ENCODE measurements around the gene SARNP.
A peak's percentile ranks its signal among the peaks of the same experiment; 100 is the strongest.

SARNP gene

DNA sequence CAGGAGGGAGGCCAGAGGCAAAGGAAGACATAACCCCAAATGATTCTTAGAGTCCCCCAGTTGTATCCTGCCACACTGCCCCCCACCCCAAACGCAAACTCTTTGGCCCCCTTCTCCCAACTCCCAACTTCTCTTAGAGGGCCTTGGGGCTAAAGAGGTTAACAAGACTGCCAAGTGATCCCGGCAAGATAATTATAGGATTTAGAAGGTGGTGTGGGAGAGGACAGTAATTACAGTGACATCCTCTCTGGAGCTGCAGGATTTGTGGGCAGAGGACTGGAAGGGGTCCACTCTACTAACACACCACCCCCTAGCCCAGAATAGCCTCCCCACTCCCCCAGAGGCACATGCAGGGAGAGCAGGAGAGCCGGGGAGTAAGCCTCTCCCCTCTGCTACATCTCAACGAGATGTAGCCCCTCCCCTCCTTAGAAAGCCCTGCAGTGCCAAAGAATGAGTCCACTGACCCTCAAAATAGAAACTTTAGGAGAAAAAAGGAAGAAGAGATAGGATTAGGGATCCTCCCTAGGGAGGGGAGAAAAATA, 79.9 kb downstream of the SARNP start:
- Histone ChIP-seq H3K4me3 (ENCODE audit: low read length) (peak overlapping the region; percentile 79), H3K4me1 (ENCODE audit: control insufficient read depth, low read depth, low read length) (peaks cover 18% of the 10 kb centered on the region), H3K36me3 (ENCODE audit: control insufficient read depth, low read depth, low read length) (no peaks in the 10 kb centered on the region), H3K27ac (ENCODE audit: low read length) (peak overlapping the region; percentile 28), H3K9ac (ENCODE audit: low read length) (peak overlapping the region; percentile 56), H3K27me3 (ENCODE audit: control insufficient read depth, insufficient read depth, low read length) (no peaks in the 10 kb centered on the region), H3K9me3 (ENCODE audit: control insufficient read depth, low read depth, low read length) (no peaks in the 10 kb centered on the region)

DNA sequence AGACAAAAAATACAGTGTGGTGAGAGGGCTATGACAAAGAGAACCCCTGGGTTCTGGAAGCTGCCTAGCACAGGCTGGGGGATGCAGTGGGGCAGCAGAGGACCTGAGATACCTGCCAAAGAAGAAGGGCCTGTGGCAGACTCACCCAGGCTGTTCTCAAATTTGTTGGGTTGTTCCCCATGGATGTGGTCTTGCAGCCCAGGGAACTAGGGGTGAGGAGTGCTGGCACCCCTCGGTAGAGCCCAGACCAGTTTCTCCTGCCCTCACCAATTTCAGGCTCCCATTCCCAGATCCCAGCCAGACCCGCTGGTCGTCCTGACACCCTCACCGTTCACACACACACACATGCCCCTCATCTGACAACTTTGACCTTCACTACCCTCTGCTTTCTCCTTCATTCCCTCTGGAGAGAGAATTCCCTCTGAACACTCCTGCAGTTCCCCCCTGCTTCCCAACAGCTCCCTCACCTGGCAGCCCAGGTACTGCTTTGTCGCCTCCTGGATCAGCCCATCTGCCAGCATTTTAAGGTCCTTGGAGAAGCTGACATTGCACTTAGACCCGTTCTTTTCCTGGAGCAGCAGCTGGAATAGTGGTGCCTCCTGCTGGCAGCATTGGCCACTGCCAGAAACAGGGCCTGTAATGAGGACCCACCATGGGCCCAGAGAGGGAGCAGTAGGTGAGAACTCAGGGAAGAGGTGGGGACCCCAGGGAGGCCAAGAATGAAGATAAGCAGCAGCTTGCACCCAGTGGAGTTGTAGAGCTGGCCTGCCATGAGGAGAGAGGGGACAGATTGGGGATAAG, 80.5 kb downstream of the SARNP start:
- Histone ChIP-seq H3K27ac (ENCODE audit: low read length) (no peak overlapping the region), H3K4me1 (ENCODE audit: control insufficient read depth, low read depth, low read length) (peaks cover 20% of the 10 kb centered on the region), H3K36me3 (ENCODE audit: control insufficient read depth, low read depth, low read length) (no peaks in the 10 kb centered on the region), H3K4me3 (ENCODE audit: low read length) (peak overlapping the region; percentile 79), H3K9me3 (ENCODE audit: control insufficient read depth, low read depth, low read length) (no peaks in the 10 kb centered on the region), H3K9ac (ENCODE audit: low read length) (no peak overlapping the region), H3K27me3 (ENCODE audit: control insufficient read depth, insufficient read depth, low read length) (no peaks in the 10 kb centered on the region)

DNA sequence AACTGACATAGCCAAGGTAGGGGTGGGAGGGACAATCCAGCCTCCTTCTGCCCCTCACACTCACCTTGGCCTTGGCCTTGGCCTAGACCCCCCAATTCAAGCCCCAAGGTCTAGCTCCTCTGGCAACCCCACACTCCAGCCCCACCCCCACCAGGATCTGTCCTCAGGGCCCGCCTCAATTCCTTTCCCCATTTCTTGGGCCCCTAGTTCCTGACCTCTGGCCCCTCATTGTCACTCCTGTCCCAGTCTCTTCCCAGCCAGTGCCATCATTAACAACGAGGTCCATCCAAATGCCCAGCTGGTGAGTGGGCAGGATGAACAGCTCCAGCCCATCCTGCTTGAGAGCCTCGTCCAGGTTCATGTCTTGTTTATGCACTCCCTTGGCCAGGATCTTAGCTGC, 81.4 kb downstream of the SARNP start:
- H3K27ac ChIP-seq (ENCODE audit: low read length), result no peak overlapping the region
- H3K9ac ChIP-seq (ENCODE audit: low read length), result no peak overlapping the region
- peaks cover 16% of the 10 kb centered on the region for H3K4me1 ChIP-seq (ENCODE audit: control insufficient read depth, low read depth, low read length)
- H3K27me3 ChIP-seq (ENCODE audit: control insufficient read depth, insufficient read depth, low read length), result no peaks in the 10 kb centered on the region
- H3K36me3 ChIP-seq (ENCODE audit: control insufficient read depth, low read depth, low read length), result no peaks in the 10 kb centered on the region
- H3K4me3 ChIP-seq (ENCODE audit: low read length), result no peak overlapping the region
- no peaks in the 10 kb centered on the region for H3K9me3 ChIP-seq (ENCODE audit: control insufficient read depth, low read depth, low read length)

DNA sequence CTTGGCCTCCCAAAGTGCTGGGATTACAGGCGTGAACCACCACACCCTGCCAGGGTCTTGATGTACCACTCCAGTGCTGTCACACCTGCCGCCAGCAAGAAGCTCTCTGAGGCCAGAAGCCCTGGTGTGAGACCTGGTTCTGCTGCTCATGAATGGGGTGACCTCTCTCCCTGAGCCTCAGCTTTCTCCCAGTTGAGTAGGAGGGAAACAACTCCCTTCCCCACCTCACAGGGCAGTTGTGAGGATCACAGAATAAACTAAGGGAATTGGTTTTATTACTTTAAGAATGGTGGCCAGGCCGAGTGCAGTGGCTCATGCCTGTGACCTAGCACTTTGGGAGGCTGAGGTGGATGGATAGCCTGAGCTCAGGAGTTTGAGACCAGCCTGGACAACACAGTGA, 82.9 kb downstream of the SARNP start:
- Histone ChIP-seq H3K36me3 (ENCODE audit: control insufficient read depth, low read depth, low read length) (no peaks in the 10 kb centered on the region), H3K9ac (ENCODE audit: low read length) (no peak overlapping the region), H3K9me3 (ENCODE audit: control insufficient read depth, low read depth, low read length) (no peaks in the 10 kb centered on the region), H3K27me3 (ENCODE audit: control insufficient read depth, insufficient read depth, low read length) (no peaks in the 10 kb centered on the region), H3K4me3 (ENCODE audit: low read length) (no peak overlapping the region), H3K27ac (ENCODE audit: low read length) (no peak overlapping the region), H3K4me1 (ENCODE audit: control insufficient read depth, low read depth, low read length) (peaks cover 27% of the 10 kb centered on the region)

DNA sequence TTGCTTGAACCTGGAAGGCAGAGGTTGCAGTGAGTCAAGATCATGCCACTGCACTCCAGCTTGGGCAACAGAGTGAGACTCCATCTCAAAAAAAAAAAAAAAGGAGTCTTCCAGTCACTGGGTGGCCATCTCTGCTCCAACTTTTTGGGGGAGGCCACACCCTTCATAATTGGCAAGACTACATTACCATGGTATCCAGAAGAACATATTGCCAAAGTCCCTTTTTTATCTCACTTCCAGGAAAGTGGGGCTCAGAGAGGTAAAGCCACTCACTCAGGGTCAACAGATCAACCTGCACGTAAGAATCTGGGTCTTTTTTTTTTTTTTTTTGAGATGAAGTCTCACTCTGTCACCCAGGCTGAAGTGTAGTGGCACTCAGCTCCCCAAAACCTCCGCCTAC, 83.7 kb downstream of the SARNP start:
- peaks cover 27% of the 10 kb centered on the region for H3K4me1 ChIP-seq (ENCODE audit: control insufficient read depth, low read depth, low read length)

DNA sequence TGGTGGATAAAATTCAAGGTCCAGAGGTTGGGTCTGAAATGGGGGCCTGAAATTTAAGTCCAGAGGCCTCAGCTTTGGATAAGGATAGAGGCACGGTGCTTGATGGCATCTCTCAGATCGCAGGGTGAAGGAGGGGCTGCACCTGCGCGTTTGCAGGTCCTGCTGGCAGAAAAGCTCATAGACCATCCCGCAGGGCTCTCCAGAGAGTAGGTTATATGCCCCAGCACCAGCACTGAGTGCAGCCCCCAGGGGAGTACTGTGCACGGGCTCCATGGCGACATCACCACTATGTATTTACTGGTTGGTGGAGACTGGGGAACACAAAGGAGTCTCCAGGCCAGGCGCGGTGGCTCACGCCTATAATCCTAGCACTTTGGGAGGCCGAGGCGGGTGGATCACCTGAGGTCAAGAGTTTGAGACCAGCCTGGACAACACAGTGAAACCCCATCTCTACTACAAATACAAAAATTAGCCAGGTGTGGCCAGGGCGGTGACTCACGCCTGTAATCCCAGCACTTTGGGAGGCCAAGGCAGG, 84.4 kb downstream of the SARNP start:
- peaks cover 24% of the 10 kb centered on the region for H3K4me1 ChIP-seq (ENCODE audit: control insufficient read depth, low read depth, low read length)
- no peak overlapping the region for H3K4me3 ChIP-seq (ENCODE audit: low read length)
- no peak overlapping the region for H3K9ac ChIP-seq (ENCODE audit: low read length)
- no peaks in the 10 kb centered on the region for H3K9me3 ChIP-seq (ENCODE audit: control insufficient read depth, low read depth, low read length)
- H3K36me3 ChIP-seq (ENCODE audit: control insufficient read depth, low read depth, low read length), result no peaks in the 10 kb centered on the region
- no peaks in the 10 kb centered on the region for H3K27me3 ChIP-seq (ENCODE audit: control insufficient read depth, insufficient read depth, low read length)
- no peak overlapping the region for H3K27ac ChIP-seq (ENCODE audit: low read length)

More for the DNA sequence above, 83.7 kb downstream of the SARNP start:
- Histone ChIP-seq H3K9ac (ENCODE audit: low read length) (no peak overlapping the region), H3K36me3 (ENCODE audit: control insufficient read depth, low read depth, low read length) (no peaks in the 10 kb centered on the region), H3K4me3 (ENCODE audit: low read length) (no peak overlapping the region), H3K27ac (ENCODE audit: low read length) (no peak overlapping the region), H3K27me3 (ENCODE audit: control insufficient read depth, insufficient read depth, low read length) (no peaks in the 10 kb centered on the region), H3K9me3 (ENCODE audit: control insufficient read depth, low read depth, low read length) (no peaks in the 10 kb centered on the region)

DNA sequence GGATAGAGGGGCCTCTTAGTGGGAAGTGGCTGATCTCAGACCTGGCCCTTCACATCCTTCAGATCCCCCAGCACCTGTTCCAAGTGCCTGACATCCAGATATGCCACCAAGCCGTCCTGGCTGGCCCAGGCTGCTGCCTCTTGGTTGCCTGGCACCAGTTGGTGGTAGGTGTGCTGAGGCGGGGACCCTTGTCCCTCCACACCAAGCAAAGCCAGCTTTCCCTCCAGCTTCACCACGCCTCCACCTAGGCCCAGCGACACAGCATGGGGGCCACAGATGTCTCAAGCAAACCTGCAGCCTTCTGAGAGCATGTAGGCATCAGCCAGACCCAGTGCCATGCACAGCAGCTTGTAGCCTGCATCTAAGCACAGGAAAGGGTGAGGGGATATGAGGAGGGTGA, 85.2 kb downstream of the SARNP start:
- Histone ChIP-seq H3K4me3 (ENCODE audit: low read length) (no peak overlapping the region), H3K27ac (ENCODE audit: low read length) (no peak overlapping the region), H3K4me1 (ENCODE audit: control insufficient read depth, low read depth, low read length) (peaks cover 19% of the 10 kb centered on the region), H3K36me3 (ENCODE audit: control insufficient read depth, low read depth, low read length) (no peaks in the 10 kb centered on the region), H3K9me3 (ENCODE audit: control insufficient read depth, low read depth, low read length) (no peaks in the 10 kb centered on the region), H3K27me3 (ENCODE audit: control insufficient read depth, insufficient read depth, low read length) (no peaks in the 10 kb centered on the region), H3K9ac (ENCODE audit: low read length) (no peak overlapping the region)

DNA sequence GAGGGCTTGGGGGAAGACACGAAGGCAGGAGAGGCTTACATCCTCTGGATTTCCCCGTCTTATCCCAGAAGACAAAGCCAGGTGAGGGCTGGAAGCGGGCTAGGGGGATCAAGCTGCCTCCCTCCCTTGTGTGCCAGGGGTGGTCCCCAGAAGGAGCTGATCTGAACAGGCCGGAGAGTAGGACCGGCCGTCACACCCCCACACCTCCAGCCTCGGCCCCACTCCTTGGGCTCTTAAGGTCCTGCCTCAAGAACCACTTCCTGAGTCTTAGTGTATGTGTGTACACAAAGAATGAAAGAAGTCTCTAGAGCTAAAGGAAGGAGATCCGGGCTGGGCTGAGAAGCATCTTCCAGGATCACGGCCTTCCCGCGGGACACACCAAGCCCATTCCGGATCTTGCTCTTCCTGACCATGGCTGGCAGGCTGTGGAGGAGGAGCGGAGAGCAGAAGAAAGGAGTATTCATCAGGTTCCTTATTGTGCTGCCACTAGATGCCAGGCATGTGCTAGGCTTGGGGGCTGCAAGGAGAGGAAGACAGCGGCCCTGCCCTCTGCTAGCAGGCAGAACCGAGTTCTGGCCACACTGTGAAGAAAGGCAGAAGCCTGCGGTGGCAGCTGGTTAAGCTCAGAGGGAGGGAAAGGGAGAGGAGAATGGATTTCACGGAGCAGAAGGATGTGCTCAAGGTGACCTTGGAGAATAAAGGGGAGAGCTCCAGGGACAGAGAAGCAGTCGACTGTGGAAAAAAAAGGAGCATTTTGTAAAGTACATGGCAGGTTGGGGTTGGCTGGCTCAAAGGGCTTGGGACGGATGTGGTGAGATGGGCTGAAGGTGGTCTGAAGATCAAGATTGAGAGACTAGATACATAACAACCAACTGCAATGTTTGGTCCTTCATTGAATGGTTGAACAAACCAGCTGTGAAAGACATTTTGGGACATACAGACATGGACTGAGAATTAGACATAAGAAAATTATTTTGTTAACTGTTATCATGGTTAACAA, 87.4 kb downstream of the SARNP start:
- H3K9me3 ChIP-seq (ENCODE audit: control insufficient read depth, low read depth, low read length), result no peaks in the 10 kb centered on the region
- H3K36me3 ChIP-seq (ENCODE audit: control insufficient read depth, low read depth, low read length), result peaks cover 16% of the 10 kb centered on the region
- no peaks in the 10 kb centered on the region for H3K27me3 ChIP-seq (ENCODE audit: control insufficient read depth, insufficient read depth, low read length)
- H3K9ac ChIP-seq (ENCODE audit: low read length), result peak overlapping the region; percentile 87
- H3K4me3 ChIP-seq (ENCODE audit: low read length), result peak overlapping the region; percentile 83
- peaks cover 20% of the 10 kb centered on the region for H3K4me1 ChIP-seq (ENCODE audit: control insufficient read depth, low read depth, low read length)
- peak overlapping the region; percentile 33 for H3K27ac ChIP-seq (ENCODE audit: low read length)

DNA sequence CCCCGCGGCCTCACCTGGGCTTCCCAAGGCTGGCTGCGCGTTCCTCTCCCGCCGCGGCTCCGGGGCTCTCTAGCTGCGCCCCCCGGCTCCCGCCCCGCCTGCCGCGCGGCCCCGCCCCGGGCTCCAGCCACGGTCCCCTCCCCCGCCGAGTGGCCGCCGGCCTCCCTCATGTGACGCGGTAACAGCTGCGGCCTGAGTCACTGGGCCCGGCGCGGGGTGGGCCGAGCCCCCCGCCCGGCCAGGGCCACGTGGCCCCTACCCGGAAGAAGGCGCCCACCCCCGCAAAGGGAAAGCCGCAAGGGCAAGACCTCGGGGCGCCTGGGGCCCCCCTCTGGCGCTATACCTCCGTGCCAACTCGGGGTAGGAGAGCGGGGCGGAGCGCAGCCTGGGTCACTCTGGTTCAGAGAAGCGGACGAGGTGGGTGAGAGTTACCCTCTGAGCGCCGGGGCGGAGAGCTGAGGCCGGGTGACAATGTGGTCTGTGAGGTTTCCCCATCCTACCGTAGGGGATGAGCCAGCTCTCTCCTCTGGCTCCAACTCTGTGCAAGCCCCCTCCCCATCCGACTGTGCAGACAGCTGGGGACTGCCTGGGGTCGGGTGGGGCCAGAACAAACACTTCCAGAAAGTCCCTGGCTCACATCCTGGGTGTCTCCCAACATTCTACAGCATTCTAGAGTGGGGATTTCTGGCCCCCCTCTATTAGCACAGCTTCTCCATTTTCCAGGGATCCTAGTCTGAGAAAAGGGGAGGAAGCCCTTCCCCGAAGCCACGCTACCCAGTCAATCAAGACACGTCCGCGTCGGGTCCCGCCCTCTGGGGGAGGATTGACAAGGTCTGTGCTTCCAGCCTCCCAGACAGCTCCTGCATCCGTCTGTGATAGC, 88.3 kb downstream of the SARNP start, which contains the start of gene CD63:
TSS of gene CD63 (minus strand) at position 71 of the 880 bp plus-strand sequence. CDS start 668 bp downstream, outside the sequence.
- Histone ChIP-seq H3K9me3 (ENCODE audit: control insufficient read depth, low read depth, low read length) (no peaks in the 10 kb centered on the region), H3K36me3 (ENCODE audit: control insufficient read depth, low read depth, low read length) (peaks cover 19% of the 10 kb centered on the region), H3K9ac (ENCODE audit: low read length) (peak within 1 kb of the TSS; percentile 87), H3K4me1 (ENCODE audit: control insufficient read depth, low read depth, low read length) (peaks cover 20% of the 10 kb centered on the region), H3K27ac (ENCODE audit: low read length) (peak within 1 kb of the TSS; percentile 72), H3K4me3 (ENCODE audit: low read length) (peak within 1 kb of the TSS; percentile 83), H3K27me3 (ENCODE audit: control insufficient read depth, insufficient read depth, low read length) (no peaks in the 10 kb centered on the region)

DNA sequence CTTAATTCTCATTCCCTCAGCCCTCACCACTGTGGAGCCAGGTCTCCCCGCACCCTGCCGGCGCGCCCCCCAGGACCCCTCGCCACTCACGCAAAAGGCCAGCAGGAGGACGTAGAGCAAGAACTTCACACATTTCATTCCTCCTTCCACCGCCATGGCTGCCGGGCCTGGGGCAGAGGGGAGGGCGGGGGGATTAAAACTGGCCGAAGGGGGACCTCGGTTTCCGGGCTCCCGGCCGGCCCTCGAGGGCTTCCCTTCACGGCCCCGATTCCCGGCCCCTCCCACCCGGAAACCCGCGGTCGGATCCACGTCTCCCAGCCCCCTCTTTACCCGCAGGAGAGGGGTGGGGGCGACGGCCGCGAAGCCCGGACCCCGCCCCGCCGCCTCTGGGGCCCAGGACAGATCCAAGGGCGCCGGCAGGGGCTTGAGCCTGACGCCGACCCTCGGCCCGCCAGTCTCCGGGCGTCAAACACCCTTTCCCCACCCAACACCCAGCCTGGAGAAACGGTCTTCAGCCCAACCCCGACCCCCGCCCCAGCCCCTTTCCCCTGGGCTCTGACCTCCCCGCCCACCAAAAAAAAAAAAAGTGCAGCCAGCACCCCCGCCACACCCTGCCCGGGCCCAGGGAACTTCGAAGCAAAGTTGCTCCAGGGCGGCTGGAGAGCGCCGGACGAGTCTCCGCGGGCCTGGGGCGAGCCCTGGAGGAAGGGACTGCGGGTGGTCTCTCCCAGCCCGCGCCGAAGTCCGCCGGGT, 89.2 kb downstream of the SARNP start:
- Histone ChIP-seq H3K4me1 (ENCODE audit: control insufficient read depth, low read depth, low read length) (peaks cover 20% of the 10 kb centered on the region), H3K9me3 (ENCODE audit: control insufficient read depth, low read depth, low read length) (no peaks in the 10 kb centered on the region), H3K4me3 (ENCODE audit: low read length) (peak overlapping the region; percentile 83), H3K36me3 (ENCODE audit: control insufficient read depth, low read depth, low read length) (peaks cover 24% of the 10 kb centered on the region), H3K27ac (ENCODE audit: low read length) (peak overlapping the region; percentile 32), H3K27me3 (ENCODE audit: control insufficient read depth, insufficient read depth, low read length) (no peaks in the 10 kb centered on the region), H3K9ac (ENCODE audit: low read length) (peak overlapping the region; percentile 87)

Measured in iPS-18a (cell line).